ENCODE results near the gene ZNF519.

The ZNF519 gene

GRCh38 chr18:14098428-14098827 is 33.8 kb downstream of the ZNF519 start:
- DNase-seq (ENCODE audit: low read depth) = no peak

- no peak for DNase-seq (ENCODE audit: low read depth)
These were observed 34.5 kb downstream of the ZNF519 start for GRCh38 chr18:14097761-14098160.

GRCh38 chr18:14093307-14093915 is 38.8 kb downstream of the ZNF519 start:
- DNase-seq (ENCODE audit: low read depth) = no peak

GRCh38 chr18:14092625-14093306 is 39.5 kb downstream of the ZNF519 start:
- DNase-seq (ENCODE audit: low read depth) = no peak

- no peak for DNase-seq (ENCODE audit: low read depth)
These were observed 42.5 kb downstream of the ZNF519 start for GRCh38 chr18:14089781-14090180.

GRCh38 chr18:14089191-14089590 is 43.0 kb downstream of the ZNF519 start:
- DNase-seq (ENCODE audit: low read depth) = no peak

- no peak for DNase-seq (ENCODE audit: low read depth)
These were observed 45.6 kb downstream of the ZNF519 start for GRCh38 chr18:14086458-14087231.

- DNase-seq (ENCODE audit: low read depth) = no peak
These were observed 46.3 kb downstream of the ZNF519 start for GRCh38 chr18:14085770-14086457.

- no peak for DNase-seq (ENCODE audit: low read depth)
These were observed 57.0 kb downstream of the ZNF519 start for GRCh38 chr18:14075196-14075595.

GRCh38 chr18:14074187-14074586 is 58.0 kb downstream of the ZNF519 start:
- no peak for DNase-seq (ENCODE audit: low read depth)

- no peak for DNase-seq (ENCODE audit: low read depth)
These were observed 78.6 kb downstream of the ZNF519 start for GRCh38 chr18:14053661-14054060.

All from T follicular helper cell (primary cell).